ENCODE results near the gene TRIM68. TPM values are rescaled to one million over a fixed set of nuclear protein-coding genes. Genes with fewer than 3 reads are reported as not detected.

Gene TRIM68
- total RNA-seq, 1 donor from 2014 or later = 12.4 TPM

GRCh38 chr11:4636962-4637661 lies 29.1 kb upstream of the TRIM68 start, which contains the start of gene OR51D1:
Gene OR51D1, plus strand, starts transcription at chr11:4637477. Its CDS starts 2,314 bp downstream, at chr11:4639791.
- no peak within 1 kb of the TSS for H3K4me3 ChIP-seq

GRCh38 chr11:4636136-4636535 lies 28.1 kb upstream of the TRIM68 start:
- Histone ChIP-seq H3K36me3 (no peaks in the 10 kb centered on the region), H3K4me1 (no peaks in the 10 kb centered on the region), H3K9me3 (no peaks in the 10 kb centered on the region), H3K27me3 (no peaks in the 10 kb centered on the region), H3K27ac (no peak overlapping the region), H3K4me3 (no peak overlapping the region)
- ATAC-seq (no peak), DNase-seq (no peak)
- TF ChIP-seq CTCF (IDR thresholded peaks at IDR 0.05) = no peak
- intact Hi-C loops (cut with DNase I) = no loop called here

More at GRCh38 chr11:4636962-4637661, 29.1 kb upstream of the TRIM68 start, which contains the start of gene OR51D1:
- ATAC-seq (peak; percentile 94), DNase-seq (peak; percentile 79)
- Histone ChIP-seq H3K27me3 (no peaks in the 10 kb centered on the region), H3K9me3 (no peaks in the 10 kb centered on the region), H3K4me1 (no peaks in the 10 kb centered on the region), H3K36me3 (no peaks in the 10 kb centered on the region), H3K27ac (no peak within 1 kb of the TSS)
- TF ChIP-seq CTCF (IDR thresholded peaks at IDR 0.05) = peak; percentile 89
- intact Hi-C loops (cut with DNase I) = no loop called here

GRCh38 chr11:4626207-4627099 lies 18.4 kb upstream of the TRIM68 start:
- peak; percentile 46 for TF ChIP-seq CTCF (IDR thresholded peaks at IDR 0.05)
- ATAC-seq = peak; percentile 73
- Histone ChIP-seq H3K36me3 (no peaks in the 10 kb centered on the region), H3K27me3 (no peaks in the 10 kb centered on the region), H3K4me3 (no peak overlapping the region), H3K4me1 (no peaks in the 10 kb centered on the region), H3K27ac (no peak overlapping the region), H3K9me3 (peaks cover 5% of the 10 kb centered on the region)
- no peak for DNase-seq
- intact Hi-C loops (cut with DNase I) = no loop called here

GRCh38 chr11:4619514-4619913 lies 11.5 kb upstream of the TRIM68 start:
- Histone ChIP-seq H3K4me1 (no peaks in the 10 kb centered on the region), H3K27me3 (no peaks in the 10 kb centered on the region), H3K36me3 (no peaks in the 10 kb centered on the region), H3K9me3 (no peaks in the 10 kb centered on the region), H3K27ac (no peak overlapping the region), H3K4me3 (no peak overlapping the region)
- DNase-seq (no peak), ATAC-seq (no peak)
- no peak for TF ChIP-seq CTCF (IDR thresholded peaks at IDR 0.05)
- intact Hi-C loops (cut with DNase I) = no loop called here

GRCh38 chr11:4615856-4616444 lies 7.9 kb upstream of the TRIM68 start:
- Histone ChIP-seq H3K4me1 (no peaks in the 10 kb centered on the region), H3K36me3 (no peaks in the 10 kb centered on the region), H3K27ac (no peak overlapping the region), H3K4me3 (no peak overlapping the region), H3K27me3 (no peaks in the 10 kb centered on the region), H3K9me3 (no peaks in the 10 kb centered on the region)
- no peak for ATAC-seq
- intact Hi-C loops (cut with DNase I) = no loop called here
- no peak for TF ChIP-seq CTCF (IDR thresholded peaks at IDR 0.05)
- DNase-seq = no peak
